Panc1 (cell line): ENCODE data around the gene PBRM1. TPM values are rescaled to one million over a fixed set of nuclear protein-coding genes. Genes with fewer than 3 reads are reported as not detected.

Experiments used
- ATAC-seq: fragments of 200-7000 bp; cut with Tn5 transposase; 2 replicates; pipeline ENCODE4 v1.9.1; 2020; ENCODE audit warnings: mild to moderate bottlenecking, moderate library complexity
- BruUV-seq: library from RNA; stranded (reverse); fragments of 400-500 nt; replicated peaks from 2 replicates; lab custom pipeline; 2021; lab: Mats Ljungman, UMichigan
- CTCF ChIA-PET: fragments of 300-600 bp; sonication (Branson Sonifier 250); formaldehyde crosslinking; loops from one replicate; lab custom pipeline; 2022; ENCODE audit warnings: antibody characterized with exemption; lab: Charles Lee
- POLR2A ChIA-PET: fragments of 300-600 bp; sonication (Branson Sonifier 250); formaldehyde crosslinking; loops from one replicate; lab custom pipeline; 2022; ENCODE audit warnings: antibody characterized with exemption; lab: Charles Lee
- DNase-seq: peaks from one replicate; pipeline ENCODE4 v3.0.0-alpha.2; 2010; ENCODE audit warnings: low read depth, low spot score
- H3K27ac ChIP-seq: 2 replicates; pipeline ENCODE4 v1.5.1; 2011; ENCODE audit warnings: mild to moderate bottlenecking, low read length, inconsistent platforms
- H3K27me3 ChIP-seq: fragments of 200-500 bp; sonication (Bioruptor generic); 2 replicates; pipeline ENCODE4 v1.6.0; 2014; ENCODE audit warnings: low read length, inconsistent platforms; ENCODE audit not compliant: control insufficient read depth, insufficient read depth
- H3K36me3 ChIP-seq: fragments of 200-500 bp; sonication (Bioruptor generic); 2 replicates; pipeline ENCODE4 v1.5.1; 2014; ENCODE audit warnings: inconsistent platforms, mild to moderate bottlenecking, low read length, moderate library complexity; ENCODE audit not compliant: control insufficient read depth, insufficient read depth
- H3K4me1 ChIP-seq: 2 replicates; pipeline ENCODE4 v1.5.1; 2011; ENCODE audit warnings: inconsistent platforms, mild to moderate bottlenecking, low read length, moderate library complexity; ENCODE audit not compliant: control insufficient read depth, insufficient read depth
- H3K4me3 ChIP-seq, 2 experiments: 2 replicates each; pipeline ENCODE4 v1.5.1; 2011 to 2012; ENCODE audit warnings: low read depth in 2 of 2, low read length in 2 of 2, mild to moderate bottlenecking in 2 of 2, inconsistent platforms in 1 of 2, moderate library complexity in 1 of 2
- H3K9me3 ChIP-seq: fragments of 200-500 bp; sonication (Bioruptor generic); 2 replicates; pipeline ENCODE4 v1.5.1; 2014; ENCODE audit warnings: low read depth, mild to moderate bottlenecking, inconsistent platforms, low read length, moderate library complexity; ENCODE audit not compliant: control insufficient read depth, insufficient read depth
- CTCF ChIP-seq: fragments of 450-650 bp; IDR thresholded peaks from 2 replicates; pipeline ENCODE4 v1.5.1; 2017; ENCODE audit warnings: mild to moderate bottlenecking
- POLR2AphosphoS5 ChIP-seq: IDR thresholded peaks from 2 replicates; pipeline ENCODE4 v1.6.1; 2012; ENCODE audit warnings: mild to moderate bottlenecking, low read depth, low read length, moderate library complexity
- SIN3A ChIP-seq: IDR thresholded peaks from 2 replicates; pipeline ENCODE4 v1.6.1; 2012; ENCODE audit warnings: low read depth, mild to moderate bottlenecking, low read length, moderate library complexity, borderline replicate concordance; ENCODE audit not compliant: insufficient read depth
- TCF7L2 ChIP-seq: IDR thresholded peaks from 2 replicates; pipeline ENCODE4 v1.6.1; 2011; ENCODE audit warnings: mild to moderate bottlenecking, low read depth, low read length, inconsistent platforms
- in situ Hi-C: cut with HindIII; loops from 2 replicates; pipeline ENCODE4 v1.10.0; 2016; ENCODE audit warnings: low sequenced_read_pairs, low pct_unique_long_range_greater_than_20kb
- intact Hi-C: fragments of 100-400 bp; cut with micrococcal nuclease; formaldehyde crosslinking; loops from one replicate; pipeline ENCODE4 v1.10.0; 2022; ENCODE audit not compliant: unreplicated experiment
- total RNA-seq: library from RNA; stranded (reverse); gene quantifications from one replicate; pipeline ENCODE4 v1.2.1, GENCODE V29; 2021; ENCODE audit not compliant: unreplicated experiment
- TF ChIP-seq, protein P1 (sequence below), 2 experiments: IDR thresholded peaks; 2 replicates each; pipeline ENCODE4 v1.6.1; 2011 to 2012; ENCODE audit warnings: low read depth in 2 of 2, control low read depth in 1 of 2, low read length in 1 of 2, mild to moderate bottlenecking in 1 of 2, moderate library complexity in 1 of 2; ENCODE audit not compliant: insufficient read depth in 1 of 2

Gene PBRM1
- total RNA-seq, 1 experiment from 2014 or later, result 43.5 TPM

- H3K27me3 ChIP-seq, result no peaks in the 10 kb centered on the region
- ChIA-PET POLR2A (no interaction called here), CTCF (no interaction called here)
- H3K9me3 ChIP-seq, result no peaks in the 10 kb centered on the region
- BruUV-seq, result no TSS peak
- in situ Hi-C loops, result no loop called here
- DNase-seq (no peak), ATAC-seq (no peak)
- H3K4me3 ChIP-seq, result no peak overlapping the region
- H3K4me1 ChIP-seq, result no peaks in the 10 kb centered on the region
- H3K36me3 ChIP-seq, result peaks cover 9% of the 10 kb centered on the region
- intact Hi-C loops, result no loop called here
- H3K27ac ChIP-seq, result no peak overlapping the region
- TF ChIP-seq SIN3A, result no peak
- no peak for TF ChIP-seq TCF7L2
- no peak for TF ChIP-seq CTCF
- TF ChIP-seq POLR2AphosphoS5, result no peak
- TF ChIP-seq, protein P1, sequence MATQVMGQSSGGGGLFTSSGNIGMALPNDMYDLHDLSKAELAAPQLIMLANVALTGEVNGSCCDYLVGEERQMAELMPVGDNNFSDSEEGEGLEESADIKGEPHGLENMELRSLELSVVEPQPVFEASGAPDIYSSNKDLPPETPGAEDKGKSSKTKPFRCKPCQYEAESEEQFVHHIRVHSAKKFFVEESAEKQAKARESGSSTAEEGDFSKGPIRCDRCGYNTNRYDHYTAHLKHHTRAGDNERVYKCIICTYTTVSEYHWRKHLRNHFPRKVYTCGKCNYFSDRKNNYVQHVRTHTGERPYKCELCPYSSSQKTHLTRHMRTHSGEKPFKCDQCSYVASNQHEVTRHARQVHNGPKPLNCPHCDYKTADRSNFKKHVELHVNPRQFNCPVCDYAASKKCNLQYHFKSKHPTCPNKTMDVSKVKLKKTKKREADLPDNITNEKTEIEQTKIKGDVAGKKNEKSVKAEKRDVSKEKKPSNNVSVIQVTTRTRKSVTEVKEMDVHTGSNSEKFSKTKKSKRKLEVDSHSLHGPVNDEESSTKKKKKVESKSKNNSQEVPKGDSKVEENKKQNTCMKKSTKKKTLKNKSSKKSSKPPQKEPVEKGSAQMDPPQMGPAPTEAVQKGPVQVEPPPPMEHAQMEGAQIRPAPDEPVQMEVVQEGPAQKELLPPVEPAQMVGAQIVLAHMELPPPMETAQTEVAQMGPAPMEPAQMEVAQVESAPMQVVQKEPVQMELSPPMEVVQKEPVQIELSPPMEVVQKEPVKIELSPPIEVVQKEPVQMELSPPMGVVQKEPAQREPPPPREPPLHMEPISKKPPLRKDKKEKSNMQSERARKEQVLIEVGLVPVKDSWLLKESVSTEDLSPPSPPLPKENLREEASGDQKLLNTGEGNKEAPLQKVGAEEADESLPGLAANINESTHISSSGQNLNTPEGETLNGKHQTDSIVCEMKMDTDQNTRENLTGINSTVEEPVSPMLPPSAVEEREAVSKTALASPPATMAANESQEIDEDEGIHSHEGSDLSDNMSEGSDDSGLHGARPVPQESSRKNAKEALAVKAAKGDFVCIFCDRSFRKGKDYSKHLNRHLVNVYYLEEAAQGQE (IDR thresholded peaks at IDR 0.05; ENCODE audit: insufficient read depth in 1 of 2, low read depth in 2 of 2, low read length in 1 of 2), result no peak
Observed at GRCh38 chr3:52660046-52660445, 25.7 kb downstream of the PBRM1 start.

- peaks cover 14% of the 10 kb centered on the region for H3K36me3 ChIP-seq
- ATAC-seq, result no peak
- in situ Hi-C loops, result no loop called here
- no peak overlapping the region for H3K27ac ChIP-seq
- H3K27me3 ChIP-seq, result no peaks in the 10 kb centered on the region
- no TSS peak for BruUV-seq
- CTCF ChIA-PET, result no interaction called here
- POLR2A ChIA-PET, result no interaction called here
- TF ChIP-seq, protein P1 (IDR thresholded peaks at IDR 0.05; ENCODE audit: insufficient read depth in 1 of 2, low read depth in 2 of 2, low read length in 1 of 2), result no peak
- TF ChIP-seq TCF7L2 (no peak), CTCF (no peak), SIN3A (no peak)
- H3K4me1 ChIP-seq, result no peaks in the 10 kb centered on the region
- no peak for DNase-seq
- no peaks in the 10 kb centered on the region for H3K9me3 ChIP-seq
- intact Hi-C loops, result no loop called here
- no peak overlapping the region for H3K4me3 ChIP-seq
Observed at GRCh38 chr3:52655895-52656294, 29.8 kb downstream of the PBRM1 start.
